Right hindlimb (tissue), 1 donor: ENCODE results near the gene PREPL.
"Not testable (repeated sequence)": the region's sequence is repeated elsewhere in the genome, so short reads cannot be mapped to it uniquely, and the experiment has no call there.

Experiments used
- DNase-seq: peaks from one replicate; pipeline ENCODE4 v3.0.0-alpha.2; 2018

Gene PREPL

DNA sequence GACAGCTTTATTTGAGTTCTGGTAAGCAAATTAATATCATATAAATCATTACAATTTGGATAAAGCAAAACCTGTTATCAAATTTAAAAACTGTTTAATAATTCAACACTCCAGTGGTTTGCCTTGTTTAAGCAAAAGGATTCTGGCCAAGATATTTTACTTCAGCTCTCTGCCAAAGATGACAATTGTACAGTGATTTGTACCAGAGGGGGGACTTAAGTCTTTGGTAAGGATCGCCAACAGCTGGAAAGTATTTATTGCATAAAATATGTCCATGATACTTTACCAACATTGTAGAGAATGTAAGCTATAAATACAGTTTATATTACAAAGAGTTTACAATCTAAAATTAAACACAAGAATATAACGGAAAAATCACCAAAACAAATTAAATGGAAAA is 13.8 kb downstream of the PREPL start:
- DNase-seq = no peak

DNA sequence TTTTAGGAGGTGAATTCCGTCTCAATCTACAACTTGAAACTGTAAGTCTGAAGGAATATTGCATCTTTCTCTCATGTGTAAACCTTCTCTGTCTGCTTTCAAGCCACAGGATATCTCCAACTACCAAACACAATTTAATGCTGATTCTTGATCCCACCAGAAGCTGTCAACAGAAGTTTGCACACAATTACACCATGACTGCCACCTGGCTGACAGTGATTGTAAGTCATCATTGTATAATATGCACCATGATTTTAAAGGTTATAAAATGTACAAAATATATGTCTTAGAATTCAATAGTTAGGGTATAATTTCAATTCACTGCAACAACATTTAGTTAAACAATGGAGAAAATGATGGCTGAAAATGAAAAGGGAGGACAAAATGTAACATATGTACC is 18.4 kb downstream of the PREPL start:
- no peak for DNase-seq

DNA sequence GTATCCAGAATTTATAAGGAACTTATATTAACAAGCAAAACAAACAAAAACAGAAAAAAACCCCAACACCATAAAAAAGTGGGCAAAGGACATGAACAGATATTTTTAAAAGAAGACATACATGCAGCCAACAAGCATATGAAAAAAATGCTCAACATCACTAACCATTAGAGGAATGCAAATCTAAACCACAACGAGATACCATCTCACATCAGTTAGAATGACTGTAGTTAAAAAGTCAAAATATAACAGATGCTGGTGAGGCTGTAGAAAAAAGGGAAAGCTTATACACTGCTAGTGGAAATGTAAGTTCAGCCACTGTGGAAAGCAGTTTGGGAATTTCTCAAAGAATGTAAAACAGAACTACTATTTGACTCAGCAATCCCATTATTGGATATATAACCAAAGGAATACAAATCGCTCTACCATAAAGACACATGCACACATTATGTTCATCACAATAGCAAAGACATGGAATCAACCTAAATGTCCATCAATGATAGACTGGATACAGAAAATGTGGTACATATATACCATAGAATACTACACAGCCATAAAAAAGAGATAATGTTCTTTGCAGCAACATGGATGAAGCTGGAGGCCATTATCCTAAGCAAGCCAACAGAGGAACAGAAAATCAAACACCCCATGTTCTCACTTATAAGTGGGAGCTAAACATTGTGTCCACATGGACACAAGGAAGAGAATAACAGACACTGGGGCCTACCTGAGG is 25.3 kb downstream of the PREPL start:
- no peak for DNase-seq

DNA sequence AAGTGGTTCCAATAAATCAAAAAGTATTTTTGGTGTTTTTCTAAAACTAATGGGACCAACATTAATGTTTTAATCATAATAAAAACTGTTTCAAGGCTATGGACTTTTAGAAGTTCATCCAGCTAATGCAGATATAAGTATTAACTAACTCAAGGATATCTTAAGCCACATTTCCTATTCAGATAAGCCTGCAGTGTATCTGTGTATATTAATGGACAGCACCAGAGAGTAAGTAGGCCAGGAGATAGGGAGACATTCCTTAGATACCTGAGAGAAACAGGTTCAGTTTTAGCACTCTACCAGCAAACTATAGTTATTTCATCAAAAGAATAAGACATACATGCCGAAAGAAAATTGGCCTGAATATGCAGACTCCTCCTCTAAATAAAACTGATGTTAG is 27.3 kb downstream of the PREPL start:
- no peak for DNase-seq

DNA sequence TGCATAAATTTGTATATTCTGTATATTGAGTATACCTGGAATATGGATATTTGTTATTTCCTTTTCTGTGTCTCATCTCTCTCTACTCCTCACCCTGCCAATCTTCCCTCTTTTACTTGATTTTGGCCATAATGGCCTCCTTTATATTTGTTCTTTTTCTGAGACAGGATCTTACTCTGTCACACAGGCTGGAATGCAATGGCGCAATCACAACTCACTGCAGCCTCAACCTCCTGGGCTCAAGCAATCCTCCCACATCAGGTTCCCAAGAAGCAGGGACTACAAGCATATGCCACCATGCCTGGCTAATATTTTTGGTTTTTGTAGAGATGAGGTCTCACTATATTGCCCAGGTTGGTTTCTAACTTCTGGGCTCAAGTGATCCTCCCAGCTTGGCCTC is 30.5 kb downstream of the PREPL start:
- no peak for DNase-seq

DNA sequence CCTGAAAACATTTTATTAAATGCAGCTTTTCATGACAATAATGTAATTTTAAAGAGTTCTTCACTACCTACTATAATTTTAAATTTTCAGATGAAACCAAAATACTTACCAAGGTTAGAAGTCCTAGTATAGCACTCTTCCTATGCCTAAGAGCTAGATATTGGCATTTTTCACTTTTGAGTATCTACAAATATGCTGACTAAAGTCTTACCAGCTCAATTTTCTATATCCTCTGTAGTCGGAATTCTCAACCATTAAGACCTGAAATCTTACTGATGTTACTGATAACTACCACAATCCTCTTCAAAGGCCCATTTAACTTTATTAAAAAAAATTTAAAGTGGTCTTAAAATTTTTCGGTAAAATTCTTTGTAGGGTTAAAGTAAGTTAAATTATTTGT is 32.0 kb downstream of the PREPL start:
- no peak for DNase-seq

DNA sequence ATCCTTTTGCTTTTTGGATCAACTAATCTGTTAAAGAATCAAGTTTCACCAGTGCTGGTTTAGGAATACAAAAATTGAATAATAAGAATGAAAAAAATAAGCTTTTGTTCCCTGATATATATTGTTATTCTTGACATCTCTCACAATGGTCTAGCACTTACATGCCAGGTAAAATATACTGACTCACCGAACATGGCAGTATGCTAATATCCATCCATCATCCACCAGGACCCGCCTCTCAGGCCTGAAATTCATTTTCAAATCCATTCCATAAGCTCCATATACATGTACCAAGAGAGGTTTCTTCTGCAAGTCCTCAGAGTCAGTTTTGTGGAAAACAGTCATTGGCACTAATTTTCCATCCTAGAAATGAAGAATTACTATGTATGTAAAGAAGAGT is 32.5 kb downstream of the PREPL start:
- DNase-seq = no peak

DNA sequence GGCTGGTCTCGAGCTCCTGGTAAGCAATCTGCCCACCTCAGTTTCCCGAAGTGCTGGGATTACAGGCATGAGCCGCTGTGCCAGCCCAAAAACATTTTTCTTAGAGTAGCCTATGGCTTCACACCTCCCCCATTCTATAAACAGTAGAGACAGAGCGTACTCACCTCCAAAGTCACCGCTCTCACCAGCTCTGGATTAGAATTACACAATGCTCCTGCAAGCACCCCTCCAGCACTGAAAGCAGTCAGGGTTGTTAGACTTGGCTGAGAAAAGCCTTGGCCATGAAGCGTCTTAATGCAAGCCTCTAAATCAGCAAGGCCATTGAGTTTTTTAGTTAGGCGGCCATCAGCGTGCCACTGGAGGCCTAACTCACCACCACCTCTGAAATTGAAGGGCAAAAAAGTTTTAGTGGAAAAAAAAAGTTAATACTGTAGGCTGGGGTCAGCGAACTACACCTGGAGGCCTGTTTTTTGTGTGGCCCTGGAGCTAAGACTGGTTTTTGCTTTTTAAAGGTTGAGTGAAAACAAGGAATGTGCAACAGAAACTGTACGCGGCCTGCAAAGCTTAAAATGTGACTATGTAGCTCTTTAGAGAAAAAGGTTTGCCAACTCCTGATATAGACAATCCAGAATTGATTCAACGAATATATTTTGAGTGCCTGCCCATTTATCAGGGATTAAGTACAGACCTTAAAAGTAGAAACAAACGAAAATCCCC is 34.6 kb downstream of the PREPL start:
- DNase-seq = no peak

DNA sequence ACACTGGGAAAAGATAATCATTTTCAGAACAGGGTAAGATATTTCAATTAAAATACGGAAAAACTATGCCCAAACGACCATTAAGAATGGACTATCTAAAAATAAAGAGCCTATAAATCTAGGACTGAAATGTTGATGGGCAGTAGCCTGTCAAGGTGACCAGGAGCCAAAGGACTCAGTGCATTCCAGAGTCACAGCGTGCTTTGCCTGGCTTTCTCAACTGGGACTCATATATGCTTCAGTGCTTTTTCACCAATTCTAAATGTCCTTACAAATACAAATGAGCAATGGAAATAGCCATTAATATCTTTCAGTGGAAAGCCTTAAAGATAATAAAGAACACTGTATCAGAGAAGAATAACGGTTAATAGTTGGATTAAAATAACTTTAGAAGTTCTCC is 35.4 kb downstream of the PREPL start:
- DNase-seq = no peak

DNA sequence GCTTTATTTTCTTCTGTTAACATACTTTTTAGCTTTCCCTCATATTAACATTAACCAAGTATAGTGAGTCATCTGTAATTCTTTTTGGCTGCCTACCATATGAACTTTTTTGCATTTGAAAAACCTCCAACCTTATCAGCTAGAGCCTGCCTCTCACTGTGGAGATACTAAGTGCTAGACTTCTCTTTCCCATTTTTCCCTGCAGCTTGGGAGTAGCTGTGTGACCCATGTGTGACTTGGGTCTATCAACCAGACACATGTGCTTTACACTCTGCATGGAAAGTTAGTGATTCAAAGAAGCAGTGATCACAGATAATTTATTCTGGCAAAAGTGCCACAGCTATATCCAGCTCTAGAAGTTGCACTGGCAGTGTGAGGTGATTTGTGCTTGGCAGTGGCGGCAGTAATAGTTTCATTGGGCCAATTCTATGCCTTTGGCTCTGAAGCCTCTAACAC is 36.3 kb downstream of the PREPL start:
- DNase-seq = no peak

DNA sequence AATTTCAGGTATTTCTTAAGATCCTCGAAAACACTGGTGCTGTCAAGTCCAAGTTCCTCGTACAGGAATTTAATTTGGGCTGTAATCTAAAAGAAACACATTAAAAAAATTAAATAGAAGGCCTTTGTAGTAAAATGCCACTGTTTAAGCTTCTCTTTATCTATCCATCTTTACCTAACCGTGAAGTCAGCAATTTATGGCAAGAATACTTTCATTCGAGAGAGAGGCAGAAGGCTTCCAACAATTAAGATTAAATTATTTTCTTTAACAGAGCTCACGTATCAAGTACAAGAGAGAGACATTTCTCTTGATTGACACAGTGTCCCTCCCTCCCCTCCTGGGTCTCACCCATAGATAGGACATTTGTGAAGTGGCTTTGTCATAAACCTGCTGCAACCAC is 39.9 kb downstream of the PREPL start:
- no peak for DNase-seq

DNA sequence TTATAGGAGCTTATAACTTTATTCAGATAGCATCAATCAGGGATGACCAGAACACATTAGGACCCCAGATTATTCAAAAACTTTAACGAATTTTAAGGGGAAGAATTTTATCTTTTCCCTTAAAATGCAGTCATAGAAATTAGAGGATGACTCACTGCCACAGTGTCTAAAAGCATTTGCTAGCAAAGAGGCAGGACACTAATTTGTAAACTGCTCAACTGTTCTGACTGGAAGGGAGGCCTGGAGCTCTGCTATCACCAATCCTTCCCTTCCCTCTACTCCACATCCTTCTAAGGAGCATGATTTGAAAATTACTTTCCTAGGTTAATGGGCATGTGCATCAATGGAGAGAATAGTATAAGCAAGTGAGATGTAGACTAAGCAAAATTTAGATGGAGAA is 40.5 kb downstream of the PREPL start:
- no peak for DNase-seq

DNA sequence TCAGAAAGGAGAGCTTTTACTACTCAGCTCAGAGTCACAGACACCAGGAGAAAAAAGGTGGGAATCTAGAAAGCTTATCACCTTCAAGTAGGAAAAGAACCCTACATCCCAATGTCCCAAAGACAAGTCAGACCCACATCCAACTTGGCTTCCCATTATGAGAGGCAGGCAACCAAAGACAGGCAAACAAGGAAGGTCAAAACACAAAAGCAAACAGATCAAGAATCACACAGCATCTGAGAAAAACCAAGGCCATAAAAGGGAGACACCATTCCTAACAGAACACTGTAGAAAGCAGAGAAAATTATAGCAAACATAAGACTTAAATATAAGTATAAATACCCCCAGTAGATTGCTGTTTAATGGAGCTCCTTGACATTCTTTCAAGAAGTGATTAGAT is 45.3 kb downstream of the PREPL start:
- DNase-seq = no peak

DNA sequence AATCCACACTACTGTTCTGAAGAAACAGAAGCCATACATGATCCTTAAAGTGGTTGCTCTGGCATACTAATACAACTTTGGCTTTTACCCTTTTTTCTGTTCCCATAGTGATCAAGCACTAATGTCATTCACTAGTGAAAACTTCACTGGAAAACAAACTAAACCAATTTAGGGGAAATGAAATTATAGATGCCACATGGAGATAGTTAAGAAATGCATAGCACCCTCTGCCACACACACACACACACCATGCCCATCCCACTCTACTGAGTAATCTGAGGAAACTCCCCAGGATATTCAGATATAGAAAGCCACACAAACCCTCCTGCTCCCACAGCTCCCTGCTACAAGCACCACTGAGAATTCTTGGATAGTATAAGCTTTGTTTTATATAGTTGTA is 46.9 kb downstream of the PREPL start:
- DNase-seq = no peak

DNA sequence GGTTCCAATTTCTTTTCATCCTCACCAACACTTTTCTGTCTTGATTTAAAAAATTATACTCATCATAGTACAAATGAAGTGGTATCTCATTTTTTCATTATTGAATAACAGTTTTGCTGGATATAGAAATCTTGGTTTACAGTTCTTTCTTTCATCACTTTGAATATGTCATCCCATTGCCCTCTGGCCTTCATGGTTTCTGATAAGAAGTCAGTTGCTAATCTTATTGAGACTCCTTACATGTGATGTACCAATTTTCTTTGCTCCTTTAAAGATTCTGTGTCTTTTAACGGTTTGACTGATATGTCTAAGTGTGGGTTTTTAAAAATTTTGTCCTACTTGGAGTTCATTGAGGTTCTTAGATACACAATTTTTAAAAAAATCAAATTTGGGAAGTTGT is 51.0 kb downstream of the PREPL start:
- DNase-seq = no peak

DNA sequence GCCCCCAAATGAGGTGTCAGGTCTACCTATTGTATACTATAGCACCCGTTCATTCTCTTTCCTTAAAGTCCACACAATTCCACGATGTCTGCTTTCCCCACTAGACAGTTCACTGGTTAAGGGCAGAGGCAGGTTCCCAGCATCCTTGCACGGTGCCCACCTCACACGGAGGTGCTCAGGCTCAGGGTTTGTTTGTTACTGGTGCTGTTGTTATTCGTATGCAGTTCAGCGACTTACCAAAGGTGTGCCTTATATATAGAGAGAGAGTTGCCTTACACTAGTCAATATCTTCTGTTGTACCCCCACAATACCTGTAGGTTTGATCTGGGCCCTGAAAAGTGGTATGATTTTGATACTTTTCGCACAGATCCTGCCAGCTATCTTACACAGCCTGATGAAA is 55.4 kb downstream of the PREPL start:
- DNase-seq = no peak

DNA sequence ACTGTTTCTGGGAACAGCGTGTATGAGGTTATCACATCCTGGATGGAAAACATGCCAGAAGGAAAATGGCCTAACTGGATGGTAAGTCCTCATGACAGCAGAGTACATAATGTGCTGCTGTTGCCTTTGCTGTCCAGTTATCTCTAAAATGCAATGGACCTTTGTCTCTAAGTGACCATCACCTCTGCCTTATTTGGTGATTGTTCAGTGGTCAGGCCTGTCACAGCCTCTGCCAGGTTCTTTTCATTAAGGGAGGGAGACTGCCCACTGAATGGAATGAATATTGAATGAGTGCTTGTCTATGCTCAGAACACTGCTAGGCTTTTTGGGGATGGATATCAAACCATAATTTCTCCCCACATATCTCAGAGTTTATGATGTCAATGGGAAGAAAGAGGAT is 57.0 kb downstream of the PREPL start:
- no peak for DNase-seq

DNA sequence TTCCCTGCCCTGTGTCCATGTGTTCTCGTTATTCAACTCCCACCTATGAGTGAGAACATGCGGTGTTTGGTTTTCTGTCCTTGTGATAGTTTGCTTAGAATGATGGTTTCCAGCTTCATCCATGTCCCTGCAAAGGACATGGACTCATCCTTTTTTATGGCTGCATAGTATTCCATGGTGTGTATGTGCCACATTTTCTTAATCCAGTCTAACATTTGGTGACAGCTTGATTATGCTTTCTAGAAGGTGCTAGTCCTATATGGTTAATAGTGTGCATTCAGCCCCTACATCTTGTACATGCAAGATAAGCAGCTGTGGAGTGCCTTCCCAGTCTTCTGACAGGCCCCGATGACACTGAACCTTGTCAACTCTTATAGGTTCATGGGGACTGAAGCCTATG is 57.5 kb downstream of the PREPL start:
- not testable (repeated sequence) for DNase-seq

DNA sequence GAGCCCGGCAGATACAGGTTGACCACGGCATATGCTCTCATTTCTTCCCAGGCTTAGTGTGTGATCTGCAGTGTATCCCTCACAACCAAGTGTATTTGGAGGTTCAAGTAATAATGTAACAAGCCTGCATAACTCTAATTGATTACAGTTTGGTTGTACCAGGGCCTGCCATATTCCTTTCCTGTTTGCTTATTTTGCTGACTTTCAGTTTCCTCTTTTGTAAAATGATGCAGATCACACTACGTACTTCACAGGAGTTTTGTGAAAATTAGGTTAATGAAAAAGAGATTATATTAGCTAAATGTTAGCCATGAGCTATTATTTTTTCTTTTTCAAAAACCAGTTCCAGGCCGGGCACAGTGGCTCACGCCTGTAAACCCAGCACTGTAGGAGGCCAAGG is 60.2 kb downstream of the PREPL start:
- DNase-seq = no peak

DNA sequence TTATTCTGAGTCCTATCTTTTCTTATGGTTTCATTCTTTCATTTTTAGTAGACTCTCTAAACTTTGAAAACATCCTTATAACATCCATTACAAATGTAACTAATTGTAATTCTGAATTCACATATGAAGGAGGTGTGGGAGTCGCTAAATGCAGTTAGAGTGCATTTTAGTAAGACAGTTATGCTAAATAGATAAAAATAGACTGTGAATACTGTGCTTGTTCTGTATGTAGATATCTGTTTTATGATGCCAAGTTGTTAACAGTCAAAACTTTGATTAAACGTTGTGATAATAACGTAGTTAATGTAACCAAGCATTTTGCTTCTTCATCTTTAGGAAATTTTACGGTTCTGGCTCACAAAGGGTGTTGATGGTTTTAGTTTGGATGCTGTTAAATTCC is 61.7 kb downstream of the PREPL start:
- no peak for DNase-seq

DNA sequence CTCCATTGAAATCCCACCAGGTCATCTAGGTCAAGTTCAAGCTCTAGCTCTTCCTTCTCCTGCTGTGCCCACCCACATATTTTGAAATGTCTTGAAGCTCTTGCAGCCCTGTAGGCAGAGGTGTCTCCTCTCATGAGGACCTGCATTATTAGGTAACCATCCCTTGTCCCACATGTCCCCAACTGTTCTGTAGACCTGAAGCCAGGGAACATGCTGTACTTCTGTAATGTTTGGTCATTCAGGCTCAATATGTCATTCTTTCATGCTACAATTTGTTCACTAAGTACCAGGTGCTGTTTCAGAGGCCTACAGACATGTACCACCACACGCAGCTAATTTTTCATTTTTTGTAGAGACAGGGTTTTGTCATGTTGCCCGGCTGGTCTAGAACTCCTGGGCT is 63.9 kb downstream of the PREPL start:
- DNase-seq = no peak

DNA sequence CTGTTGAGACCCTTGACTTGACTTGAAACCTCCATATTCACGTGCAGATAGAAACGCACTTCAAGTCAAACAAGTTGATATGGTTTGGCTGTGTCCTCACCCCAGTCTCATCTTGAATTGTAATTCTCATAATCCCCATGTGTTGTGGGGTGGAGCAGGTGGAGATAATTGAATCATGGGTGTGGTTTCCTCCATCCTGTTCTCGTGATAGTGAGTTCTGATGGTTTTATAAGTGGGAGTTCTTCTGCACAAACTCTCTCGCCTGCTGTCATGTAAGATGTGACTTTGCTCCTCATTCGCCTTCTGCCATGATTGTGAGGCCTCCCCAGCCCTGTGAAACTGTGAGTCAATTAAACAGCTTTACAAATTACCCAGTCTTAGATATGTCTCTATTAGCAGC is 64.6 kb downstream of the PREPL start:
- DNase-seq = no peak

DNA sequence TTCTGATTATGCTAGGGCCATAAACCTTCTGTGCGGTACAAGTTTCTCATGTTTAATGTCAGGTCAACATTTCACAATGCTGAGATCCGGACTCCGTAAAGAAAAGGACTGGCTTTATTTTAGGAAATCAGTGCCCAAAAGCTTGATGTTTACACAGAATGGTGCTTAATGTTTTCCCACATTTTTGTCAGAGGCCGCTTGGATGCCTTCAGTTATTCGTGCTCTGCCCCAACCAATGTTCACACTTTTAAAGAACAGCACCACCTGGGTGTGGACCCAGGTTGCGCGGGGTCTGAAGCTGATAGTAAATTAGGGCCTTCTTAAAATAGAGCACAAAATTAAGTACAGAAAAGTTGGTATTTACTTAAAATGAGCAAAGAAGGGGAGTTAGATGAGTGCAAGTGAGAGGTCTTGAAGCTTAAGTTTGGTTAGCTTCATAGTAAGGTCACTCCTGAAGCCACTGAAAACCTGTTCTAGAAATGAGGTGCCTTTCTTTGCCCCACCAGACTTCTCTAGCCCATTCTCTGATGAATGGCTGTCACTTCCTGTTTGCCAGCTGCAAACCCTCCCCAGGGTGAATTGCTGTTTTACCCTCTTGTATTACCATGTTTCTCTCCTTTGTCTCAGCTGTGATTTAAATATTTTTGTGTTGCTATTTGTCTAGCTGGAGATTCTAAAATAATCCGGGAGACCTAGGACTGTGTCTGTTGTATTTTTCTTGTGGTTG is 65.5 kb downstream of the PREPL start:
- DNase-seq = no peak

DNA sequence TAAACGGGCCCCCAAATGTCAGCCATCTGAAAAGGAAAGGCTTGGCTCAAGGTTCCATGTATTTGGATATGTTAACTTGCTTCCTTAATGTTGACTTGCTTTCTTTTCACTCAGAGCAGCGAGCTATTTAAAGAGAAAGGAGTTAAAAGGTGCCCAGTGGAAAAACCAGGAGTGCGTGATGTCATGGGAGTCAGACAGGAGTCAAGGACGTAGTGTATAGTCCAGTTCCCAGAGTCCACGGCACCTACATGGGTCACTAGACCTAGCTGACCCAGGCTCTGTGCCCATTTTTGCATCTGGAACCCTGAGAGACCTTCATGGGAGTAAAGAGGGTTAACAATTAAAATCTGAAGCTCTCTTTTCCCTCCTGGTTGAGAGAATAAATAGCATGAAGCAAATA is 66.2 kb downstream of the PREPL start:
- DNase-seq = no peak
